IMR-90 (cell line): ENCODE measurements around the gene SEMA4D. TPM values are rescaled to one million over a fixed set of nuclear protein-coding genes. Genes with fewer than 3 reads are reported as not detected.

Source experiments
- ATAC-seq: fragments of 200-7000 bp; cut with Tn5 transposase; 2 replicates; pipeline ENCODE4 v1.9.1; 2020; ENCODE audit warnings: low read depth, mild to moderate bottlenecking, moderate library complexity
- BruUV-seq: library from RNA; stranded (reverse); fragments of 400-500 nt; replicated peaks from 2 replicates; lab custom pipeline; 2021; lab: Mats Ljungman, UMichigan
- CTCF ChIA-PET: fragments of 300-600 bp; formaldehyde crosslinking; extraction: SDS; loops from one replicate; lab custom pipeline; 2021; ENCODE audit warnings: antibody characterized with exemption; lab: Yijun Ruan, JAX
- POLR2A ChIA-PET: fragments of 300-600 bp; sonication (Branson Sonifier 250); formaldehyde crosslinking; loops from one replicate; lab custom pipeline; 2022; ENCODE audit warnings: antibody characterized with exemption; ENCODE audit not compliant: unreplicated experiment; lab: Charles Lee
- DNase-seq: peaks from one replicate; pipeline ENCODE4 v3.0.0; 2013
- H2AFZ ChIP-seq: replicated peaks from 2 replicates; pipeline ENCODE3; 2013; ENCODE audit warnings: low read length, mild to moderate bottlenecking; ENCODE audit not compliant: poor library complexity
- H2AK5ac ChIP-seq: 2 replicates; pipeline ENCODE4 v1.6.1; 2013; ENCODE audit warnings: low read depth, low read length, inconsistent platforms
- H2AK9ac ChIP-seq: replicated peaks from 2 replicates; pipeline ENCODE3; 2013; ENCODE audit warnings: mild to moderate bottlenecking, low read depth, low read length, moderate library complexity; ENCODE audit not compliant: poor library complexity
- H2BK120ac ChIP-seq: 2 replicates; pipeline ENCODE4 v1.6.1; 2013; ENCODE audit warnings: low read depth, low read length, inconsistent platforms
- H2BK15ac ChIP-seq: 3 replicates; pipeline ENCODE4 v1.6.1; 2013; ENCODE audit warnings: low read depth, low read length, inconsistent platforms
- H2BK20ac ChIP-seq: 2 replicates; pipeline ENCODE4 v1.6.1; 2013; ENCODE audit warnings: low read depth, mild to moderate bottlenecking, inconsistent platforms, low read length, moderate library complexity
- H2BK5ac ChIP-seq: 2 replicates; pipeline ENCODE4 v1.6.1; 2013; ENCODE audit warnings: mild to moderate bottlenecking, low read depth, low read length, inconsistent platforms; ENCODE audit not compliant: poor library complexity, severe bottlenecking
- H3K14ac ChIP-seq: replicated peaks from 2 replicates; pipeline ENCODE4 v1.6.1; 2013; ENCODE audit warnings: low read depth, low read length, inconsistent platforms
- H3K18ac ChIP-seq: 2 replicates; pipeline ENCODE4 v1.6.1; 2013; ENCODE audit warnings: low read depth, low read length, control low read depth
- H3K23ac ChIP-seq: 2 replicates; pipeline ENCODE4 v1.6.1; 2013; ENCODE audit warnings: low read depth, low read length, inconsistent platforms
- H3K27ac ChIP-seq: 2 replicates; pipeline ENCODE4 v1.5.1; 2013; ENCODE audit warnings: mild to moderate bottlenecking, control low read depth, low read length; ENCODE audit not compliant: insufficient read depth
- H3K27me3 ChIP-seq: 2 replicates; pipeline ENCODE4 v1.6.1; 2013; ENCODE audit warnings: low read length; ENCODE audit not compliant: control insufficient read depth, insufficient read depth
- H3K36me3 ChIP-seq: 2 replicates; pipeline ENCODE4 v1.6.1; 2013; ENCODE audit warnings: low read length, mixed read lengths; ENCODE audit not compliant: control insufficient read depth, insufficient read depth
- H3K4ac ChIP-seq: 2 replicates; pipeline ENCODE4 v1.6.1; 2013; ENCODE audit warnings: low read depth, low read length, inconsistent platforms
- H3K4me1 ChIP-seq: 2 replicates; pipeline ENCODE4 v1.6.1; 2013; ENCODE audit warnings: low read length, mixed read lengths; ENCODE audit not compliant: control insufficient read depth, insufficient read depth
- H3K4me2 ChIP-seq: 2 replicates; pipeline ENCODE4 v1.6.1; 2013; ENCODE audit warnings: low read depth, mild to moderate bottlenecking, control low read depth, low read length, moderate library complexity
- H3K4me3 ChIP-seq: 2 replicates; pipeline ENCODE4 v1.5.1; 2013; ENCODE audit warnings: low read depth, mild to moderate bottlenecking, control low read depth, low read length, moderate library complexity; ENCODE audit not compliant: insufficient read depth
- H3K56ac ChIP-seq: 2 replicates; pipeline ENCODE4 v1.6.1; 2013; ENCODE audit warnings: low read length, inconsistent platforms; ENCODE audit not compliant: insufficient read depth; ENCODE audit errors: extremely low read depth
- H3K79me1 ChIP-seq, 2 experiments: 2 replicates each; pipeline ENCODE4 v1.6.1; 2013; ENCODE audit warnings: low read length in 2 of 2, inconsistent platforms in 1 of 2, low read depth in 1 of 2
- H3K9ac ChIP-seq: 2 replicates; pipeline ENCODE4 v1.6.1; 2013; ENCODE audit warnings: low read depth, low read length, control low read depth
- H3K9me1 ChIP-seq: 2 replicates; pipeline ENCODE4 v1.6.1; 2013; ENCODE audit warnings: low read length, inconsistent platforms; ENCODE audit not compliant: insufficient read depth
- H3K9me3 ChIP-seq: 2 replicates; pipeline ENCODE4 v1.6.1; 2013; ENCODE audit warnings: low read length; ENCODE audit not compliant: control insufficient read depth, insufficient read depth
- H4K20me1 ChIP-seq: 2 replicates; pipeline ENCODE4 v1.6.1; 2013; ENCODE audit warnings: low read length, inconsistent platforms; ENCODE audit not compliant: insufficient read depth
- H4K5ac ChIP-seq: 2 replicates; pipeline ENCODE4 v1.6.1; 2013; ENCODE audit warnings: mild to moderate bottlenecking, low read depth, low read length, control low read depth
- H4K8ac ChIP-seq, 2 experiments: 2 replicates each; pipeline ENCODE4 v1.6.1; 2013; ENCODE audit warnings: low read depth in 2 of 2, low read length in 2 of 2, control low read depth in 1 of 2, inconsistent platforms in 1 of 2
- H4K91ac ChIP-seq: 2 replicates; pipeline ENCODE4 v1.6.1; 2013; ENCODE audit warnings: low read depth, low read length, inconsistent platforms; ENCODE audit not compliant: insufficient read depth
- CEBPB ChIP-seq: IDR thresholded peaks from 2 replicates; pipeline ENCODE4 v1.6.1; 2012; ENCODE audit warnings: low read depth, low read length, improper control_type of control experiment
- ELK1 ChIP-seq: fragments of 150-350 bp; IDR thresholded peaks from 2 replicates; pipeline ENCODE4 v1.6.1; 2016; ENCODE audit warnings: low read depth, mild to moderate bottlenecking, low read length, moderate library complexity, borderline replicate concordance
- FOS ChIP-seq: fragments of 150-350 bp; IDR thresholded peaks from 2 replicates; pipeline ENCODE4 v1.6.1; 2016; ENCODE audit warnings: low read depth, low read length
- MAFK ChIP-seq: IDR thresholded peaks from 2 replicates; pipeline ENCODE4 v1.6.1; 2012; ENCODE audit warnings: low read depth, low read length, improper control_type of control experiment
- RCOR1 ChIP-seq: IDR thresholded peaks from 2 replicates; pipeline ENCODE4 v1.6.1; 2012; ENCODE audit warnings: mild to moderate bottlenecking, low read length, improper control_type of control experiment; ENCODE audit not compliant: insufficient replicate concordance
- RFX5 ChIP-seq: IDR thresholded peaks from 2 replicates; pipeline ENCODE4 v1.8.0; 2012; ENCODE audit warnings: low read depth, mild to moderate bottlenecking, low read length, moderate library complexity
- WGBS, 2 experiments: methylation state at CpG; one replicate each; pipeline versions ENCODE4 v1.1.5 to v1.1.7; 2013; ENCODE audit warnings: missing lambda C conversion rate in 2 of 2; ENCODE audit not compliant: insufficient read length in 1 of 2; ENCODE audit errors: extremely low coverage in 2 of 2; 5-methylcytosine and 5-hydroxymethylcytosine counted together
- dilution Hi-C: fragments of 300-500 bp; cut with HindIII; formaldehyde crosslinking; loops from one replicate; pipeline ENCODE4 v1.14.3; 2018; ENCODE audit warnings: low sequenced_read_pairs; ENCODE audit not compliant: unreplicated experiment
- in situ Hi-C: fragments of 300-500 bp; cut with MboI; formaldehyde crosslinking; loops from 3 replicates; pipeline ENCODE4 v1.14.3; 2019; ENCODE audit warnings: low sequenced_read_pairs, inconsistent platforms, mixed read lengths
- intact Hi-C: fragments of 100-400 bp; cut with micrococcal nuclease; formaldehyde crosslinking; loops from 2 replicates; pipeline ENCODE4 v1.10.0; 2022
- polyA plus RNA-seq, 3 experiments: library from polyadenylated mRNA; depleted of rRNA; stranded (reverse); fragments of >200 nt; gene quantifications; 2 replicates each; pipeline ENCODE4 v1.2.3, GENCODE V29; 2012; ENCODE audit warnings: low replicate concordance in 1 of 3
- total RNA-seq: library from RNA; depleted of rRNA; stranded (reverse); fragments of >200 nt; gene quantifications from 2 replicates; pipeline ENCODE4 v1.2.3, GENCODE V29; 2012

The SEMA4D gene
- total and polyA plus RNA-seq, 2 of the 4 experiments (the other 2 are of a cell fraction): 0.90 to 1.5 TPM

- Histone ChIP-seq H2AK5ac (no peak overlapping the region), H3K9me1 (peaks cover 6% of the 10 kb centered on the region; the same call in 1 of the 2 replicates), H2BK15ac (no peak overlapping the region), H2BK120ac (no peak overlapping the region), H2BK5ac (no peak overlapping the region), H3K27ac (no peak overlapping the region), H3K4me3 (no peak overlapping the region), H3K23ac (no peak overlapping the region), H3K4ac (no peak overlapping the region), H3K56ac (no peak overlapping the region), H3K9ac (no peak overlapping the region), H3K36me3 (no peaks in the 10 kb centered on the region), H3K27me3 (no peaks in the 10 kb centered on the region), H3K9me3 (no peaks in the 10 kb centered on the region), H3K14ac (no peak overlapping the region), H4K8ac (no peak overlapping the region), H4K91ac (no peak overlapping the region), H2AK9ac (peak overlapping the region; percentile 24), H3K79me1 (no peaks in the 10 kb centered on the region), H2AFZ (no peak overlapping the region), H4K20me1 (peaks cover 3% of the 10 kb centered on the region; the same call in 1 of the 2 replicates), H3K4me2 (no peak overlapping the region), H3K18ac (no peak overlapping the region), H3K4me1 (peaks cover 10% of the 10 kb centered on the region; the same call in 1 of the 2 replicates), H2BK20ac (no peak overlapping the region), H4K5ac (no peak overlapping the region)
- dilution Hi-C loops (no loop called here), in situ Hi-C loops (no loop called here), intact Hi-C loops (no loop called here)
- TF ChIP-seq CEBPB (no peak), FOS (no peak), ELK1 (no peak), RFX5 (no peak), RCOR1 (no peak), MAFK (no peak)
- ChIA-PET POLR2A (no interaction called here), CTCF (no interaction called here)
- BruUV-seq: no TSS peak
- ATAC-seq (no peak), DNase-seq (no peak)
- 100% methylated on average over 1 of the region's 10 CpGs; no CpG with 5 or more reads in 1 of the 2 experiments for WGBS, 2 experiments
Observed at GRCh38 chr9:89439571-89439970, 58.3 kb downstream of the SEMA4D start.
